GM12801 (cell line): Measurements from ENCODE around the gene GNAQ.

Source experiments
- TF ChIP-seq, protein P1 (sequence below): IDR thresholded peaks from one replicate; pipeline ENCODE4 v1.5.1; 2011; ENCODE audit warnings: control low read depth; ENCODE audit not compliant: insufficient read length; ENCODE audit errors: extremely low read depth

The GNAQ gene

GRCh38 chr9:77759391-77759790 is 272.2 kb downstream of the GNAQ start:
- TF ChIP-seq, protein P1, sequence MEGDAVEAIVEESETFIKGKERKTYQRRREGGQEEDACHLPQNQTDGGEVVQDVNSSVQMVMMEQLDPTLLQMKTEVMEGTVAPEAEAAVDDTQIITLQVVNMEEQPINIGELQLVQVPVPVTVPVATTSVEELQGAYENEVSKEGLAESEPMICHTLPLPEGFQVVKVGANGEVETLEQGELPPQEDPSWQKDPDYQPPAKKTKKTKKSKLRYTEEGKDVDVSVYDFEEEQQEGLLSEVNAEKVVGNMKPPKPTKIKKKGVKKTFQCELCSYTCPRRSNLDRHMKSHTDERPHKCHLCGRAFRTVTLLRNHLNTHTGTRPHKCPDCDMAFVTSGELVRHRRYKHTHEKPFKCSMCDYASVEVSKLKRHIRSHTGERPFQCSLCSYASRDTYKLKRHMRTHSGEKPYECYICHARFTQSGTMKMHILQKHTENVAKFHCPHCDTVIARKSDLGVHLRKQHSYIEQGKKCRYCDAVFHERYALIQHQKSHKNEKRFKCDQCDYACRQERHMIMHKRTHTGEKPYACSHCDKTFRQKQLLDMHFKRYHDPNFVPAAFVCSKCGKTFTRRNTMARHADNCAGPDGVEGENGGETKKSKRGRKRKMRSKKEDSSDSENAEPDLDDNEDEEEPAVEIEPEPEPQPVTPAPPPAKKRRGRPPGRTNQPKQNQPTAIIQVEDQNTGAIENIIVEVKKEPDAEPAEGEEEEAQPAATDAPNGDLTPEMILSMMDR: no peak

- TF ChIP-seq, protein P1: no peak
Observed at GRCh38 chr9:77756449-77756848, 275.2 kb downstream of the GNAQ start.

DNA sequence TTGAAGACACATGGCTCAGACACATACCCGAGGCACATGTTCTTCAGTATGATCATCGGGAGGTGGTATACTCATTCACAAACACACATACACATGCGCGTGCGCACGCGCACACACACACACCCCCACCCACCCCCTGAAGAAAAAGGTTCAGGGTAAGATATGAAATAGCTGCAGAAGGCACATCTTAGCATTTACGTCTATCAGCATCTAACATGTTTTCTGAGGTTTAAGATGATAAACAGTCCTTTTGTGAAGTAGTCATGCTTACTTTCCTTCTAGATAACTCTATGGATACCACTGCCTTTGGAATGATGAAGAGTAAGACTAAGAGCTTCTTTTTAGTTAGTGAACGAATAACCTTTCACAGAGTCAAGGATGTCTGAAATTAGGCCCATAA is 278.4 kb downstream of the GNAQ start:
- TF ChIP-seq, protein P1: no peak

GRCh38 chr9:77752554-77752953 is 279.1 kb downstream of the GNAQ start:
- TF ChIP-seq, protein P1: no peak

GRCh38 chr9:77751341-77752091 is 280.1 kb downstream of the GNAQ start:
- TF ChIP-seq, protein P1: no peak

DNA sequence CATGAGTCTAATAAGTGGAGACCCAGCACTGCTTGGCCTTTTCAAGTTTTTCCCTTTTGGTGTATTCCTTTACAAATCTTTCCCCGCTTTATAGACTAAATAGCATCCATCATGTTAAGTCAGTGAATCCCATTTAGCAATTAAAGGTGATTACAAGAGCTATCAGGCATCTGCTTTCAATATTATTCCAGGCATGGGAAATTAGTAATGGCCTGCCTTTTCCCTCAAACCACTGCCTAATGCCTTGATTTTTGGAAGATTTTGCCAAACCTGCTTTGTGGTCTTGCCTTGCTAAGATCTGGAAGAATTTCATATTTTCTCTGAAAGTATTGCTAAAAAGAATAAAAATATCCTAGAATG is 280.6 kb downstream of the GNAQ start:
- TF ChIP-seq, protein P1: no peak

DNA sequence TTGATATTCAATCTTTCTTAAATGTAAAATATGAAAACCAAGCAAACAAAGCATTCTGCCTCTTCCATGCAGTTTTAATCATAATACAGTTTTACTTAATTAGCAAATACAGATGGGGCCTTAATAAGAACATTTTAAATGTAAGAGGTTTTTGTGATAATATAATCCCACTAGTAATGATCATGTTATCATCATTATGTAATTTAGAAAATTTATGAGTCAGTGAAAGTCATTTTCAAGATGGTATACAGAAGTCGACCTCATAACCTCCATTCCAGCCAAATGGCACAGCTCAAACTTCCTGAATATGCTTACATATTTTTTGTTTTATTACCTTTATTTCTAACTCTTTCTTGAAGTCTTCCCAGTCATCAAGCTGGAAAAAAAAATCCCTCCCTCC is 281.3 kb downstream of the GNAQ start:
- TF ChIP-seq, protein P1: no peak
